Progenitor cell of endocrine pancreas (in vitro differentiated cells): ENCODE results near the gene SS18L1. TPM values are rescaled to one million over a fixed set of nuclear protein-coding genes. Genes with fewer than 3 reads are reported as not detected.

Source experiments
- DNase-seq: peaks from one replicate; pipeline ENCODE4 v3.0.0; 2021; ENCODE audit warnings: low spot score; ENCODE audit not compliant: unreplicated experiment
- H3K27ac Mint-ChIP-seq: 2 replicates; pipeline ENCODE4 v1.8.0; 2021; ENCODE audit warnings: mild to moderate bottlenecking, moderate library complexity, mixed read lengths
- H3K27me3 Mint-ChIP-seq: 2 replicates; pipeline ENCODE4 v1.8.0; 2021; ENCODE audit warnings: mixed read lengths
- H3K36me3 Mint-ChIP-seq: 2 replicates; pipeline ENCODE4 v1.8.0; 2022; ENCODE audit warnings: mixed read lengths; ENCODE audit not compliant: insufficient read depth
- H3K4me1 Mint-ChIP-seq: 2 replicates; pipeline ENCODE4 v1.8.0; 2021; ENCODE audit warnings: low read depth, mixed read lengths
- H3K4me3 Mint-ChIP-seq: 2 replicates; pipeline ENCODE4 v1.8.0; 2021; ENCODE audit warnings: low read depth, mild to moderate bottlenecking, moderate library complexity, mixed read lengths
- H3K9me3 Mint-ChIP-seq: 2 replicates; pipeline ENCODE4 v1.8.0; 2021; ENCODE audit warnings: low read depth, mixed read lengths
- total RNA-seq: library from RNA; stranded (reverse); gene quantifications from 2 replicates; pipeline ENCODE4 v1.2.1, GENCODE V29; 2021
- TF ChIP-seq, protein P1 (sequence below): fragments of 200-600 bp; sonication (generic); IDR thresholded peaks from one replicate; pipeline ENCODE4 v1.5.0; 2021; ENCODE audit warnings: antibody characterized with exemption, mild to moderate bottlenecking; ENCODE audit not compliant: unreplicated experiment

Gene SS18L1
- total RNA-seq, 1 donor from 2014 or later = 29.8 TPM

DNA sequence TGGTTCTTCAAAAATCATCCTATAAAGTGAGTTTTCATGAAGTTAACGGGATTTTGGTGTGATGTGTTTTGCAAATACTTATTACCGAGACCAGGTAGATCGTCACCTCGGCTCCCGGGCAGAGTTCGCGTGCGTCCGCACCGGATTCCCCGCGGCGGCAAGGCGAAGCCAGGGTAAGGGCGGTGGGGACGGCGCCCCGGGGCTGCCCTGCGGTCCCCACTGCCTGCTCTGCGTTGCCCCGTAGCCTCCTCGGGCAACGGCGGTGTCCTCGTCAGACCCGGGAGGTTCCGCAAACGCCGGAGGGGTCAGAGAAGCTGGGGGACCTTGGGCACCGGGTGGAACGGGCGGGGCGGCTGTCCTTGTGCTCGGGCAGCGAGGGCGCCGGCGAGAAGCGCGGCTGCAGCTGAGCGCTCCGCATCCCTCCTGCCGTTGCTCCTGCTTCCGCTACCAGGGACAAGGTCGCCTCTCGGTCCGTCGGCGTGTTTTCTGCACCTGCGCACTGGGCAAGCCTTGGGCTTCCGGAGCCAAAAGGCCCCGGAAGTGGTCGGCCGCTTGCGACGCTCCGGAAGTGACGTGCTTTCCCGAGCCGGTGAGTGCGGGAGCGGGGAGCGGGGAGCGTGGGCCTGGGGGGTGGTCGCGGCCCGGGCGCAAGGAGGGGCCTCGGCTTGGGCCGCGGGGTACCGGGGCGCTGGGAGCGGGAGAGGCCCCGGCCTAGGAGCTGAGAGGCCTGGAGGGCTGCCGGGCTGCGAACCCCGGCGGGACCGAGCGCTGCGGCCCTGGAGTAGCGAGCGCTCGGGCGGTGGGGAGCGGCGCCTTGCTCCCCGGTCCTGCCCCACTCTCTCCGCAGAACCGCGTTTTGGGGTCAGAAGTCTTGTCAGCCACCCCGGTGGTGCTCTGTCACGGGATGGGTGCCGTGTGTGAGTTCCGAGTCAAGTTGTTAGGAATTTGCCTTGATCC, 39.2 kb downstream of the SS18L1 start, which contains the start of gene MTG2:
TSS of gene MTG2 (plus strand) at position 560 of the 957 bp plus-strand sequence. CDS start 10,393 bp downstream, outside the sequence.
- TF ChIP-seq, protein P1, sequence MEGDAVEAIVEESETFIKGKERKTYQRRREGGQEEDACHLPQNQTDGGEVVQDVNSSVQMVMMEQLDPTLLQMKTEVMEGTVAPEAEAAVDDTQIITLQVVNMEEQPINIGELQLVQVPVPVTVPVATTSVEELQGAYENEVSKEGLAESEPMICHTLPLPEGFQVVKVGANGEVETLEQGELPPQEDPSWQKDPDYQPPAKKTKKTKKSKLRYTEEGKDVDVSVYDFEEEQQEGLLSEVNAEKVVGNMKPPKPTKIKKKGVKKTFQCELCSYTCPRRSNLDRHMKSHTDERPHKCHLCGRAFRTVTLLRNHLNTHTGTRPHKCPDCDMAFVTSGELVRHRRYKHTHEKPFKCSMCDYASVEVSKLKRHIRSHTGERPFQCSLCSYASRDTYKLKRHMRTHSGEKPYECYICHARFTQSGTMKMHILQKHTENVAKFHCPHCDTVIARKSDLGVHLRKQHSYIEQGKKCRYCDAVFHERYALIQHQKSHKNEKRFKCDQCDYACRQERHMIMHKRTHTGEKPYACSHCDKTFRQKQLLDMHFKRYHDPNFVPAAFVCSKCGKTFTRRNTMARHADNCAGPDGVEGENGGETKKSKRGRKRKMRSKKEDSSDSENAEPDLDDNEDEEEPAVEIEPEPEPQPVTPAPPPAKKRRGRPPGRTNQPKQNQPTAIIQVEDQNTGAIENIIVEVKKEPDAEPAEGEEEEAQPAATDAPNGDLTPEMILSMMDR = no peak
- Mint-ChIP-seq H3K27me3 (no peaks in the 10 kb centered on the region), H3K27ac (peak within 1 kb of the TSS; percentile 97), H3K9me3 (no peaks in the 10 kb centered on the region), H3K4me1 (peaks cover 10% of the 10 kb centered on the region), H3K4me3 (peak within 1 kb of the TSS; percentile 85), H3K36me3 (peaks cover 2% of the 10 kb centered on the region)
- DNase-seq = peak; percentile 86

DNA sequence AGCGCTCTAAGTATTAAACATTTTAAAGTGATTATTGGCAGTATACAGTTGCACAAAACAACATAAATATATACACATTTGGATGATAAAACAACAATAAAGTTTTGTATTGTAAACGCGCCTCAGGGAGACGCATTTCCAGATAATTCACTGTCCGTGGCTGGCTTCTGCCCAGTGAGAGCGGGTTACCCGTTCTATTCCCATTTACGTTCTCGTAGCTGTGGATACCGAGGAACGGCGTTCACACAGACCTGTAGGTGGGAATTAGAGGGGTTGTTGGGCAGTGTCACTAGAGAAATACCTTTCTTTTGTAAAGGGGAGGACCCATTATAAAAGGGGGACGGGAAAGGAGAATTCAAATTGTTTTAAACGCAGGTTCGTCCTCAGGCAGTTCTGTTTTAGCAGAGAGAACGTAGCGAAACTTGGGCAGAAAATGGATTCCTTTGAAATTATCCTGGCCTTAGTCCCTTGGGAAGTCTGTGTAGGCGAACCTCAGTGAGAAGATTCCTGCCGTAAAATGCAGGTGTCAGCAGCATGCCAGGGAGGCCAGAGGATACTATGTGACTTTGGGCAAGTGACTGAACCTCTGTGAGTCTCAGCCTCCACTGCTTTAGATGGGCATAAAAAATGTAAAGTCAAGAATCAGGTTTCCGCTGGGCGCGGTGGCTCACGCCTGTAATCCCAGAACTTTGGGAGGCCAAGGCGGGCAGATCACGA, 40.0 kb downstream of the SS18L1 start:
- DNase-seq = no peak
- Mint-ChIP-seq H3K9me3 (no peaks in the 10 kb centered on the region), H3K27ac (peak overlapping the region; percentile 90), H3K36me3 (peaks cover 2% of the 10 kb centered on the region), H3K4me3 (peak overlapping the region; percentile 85), H3K4me1 (peaks cover 10% of the 10 kb centered on the region), H3K27me3 (no peaks in the 10 kb centered on the region)
- TF ChIP-seq, protein P1 = no peak

DNA sequence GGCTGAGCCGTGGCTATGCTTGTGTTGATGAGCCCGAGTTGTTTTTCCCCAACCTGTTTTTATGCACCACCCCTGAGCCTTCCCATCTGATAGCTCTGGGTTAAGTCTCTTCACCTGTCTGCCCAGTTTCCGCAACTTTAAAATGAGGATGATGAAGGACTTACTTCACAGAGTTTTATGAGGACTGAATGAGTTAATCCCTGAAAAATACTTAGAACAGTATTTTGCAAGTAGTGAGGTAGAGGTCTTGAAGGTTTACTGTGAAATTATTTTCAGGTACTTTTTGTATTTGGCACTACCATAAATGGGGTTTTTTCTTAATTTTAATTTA, 42.5 kb downstream of the SS18L1 start:
- Mint-ChIP-seq H3K36me3 (peaks cover 2% of the 10 kb centered on the region), H3K9me3 (no peaks in the 10 kb centered on the region), H3K4me1 (peaks cover 10% of the 10 kb centered on the region), H3K27ac (peak overlapping the region; percentile 63), H3K27me3 (no peaks in the 10 kb centered on the region), H3K4me3 (no peak overlapping the region)
- TF ChIP-seq, protein P1 = no peak
- DNase-seq = no peak

DNA sequence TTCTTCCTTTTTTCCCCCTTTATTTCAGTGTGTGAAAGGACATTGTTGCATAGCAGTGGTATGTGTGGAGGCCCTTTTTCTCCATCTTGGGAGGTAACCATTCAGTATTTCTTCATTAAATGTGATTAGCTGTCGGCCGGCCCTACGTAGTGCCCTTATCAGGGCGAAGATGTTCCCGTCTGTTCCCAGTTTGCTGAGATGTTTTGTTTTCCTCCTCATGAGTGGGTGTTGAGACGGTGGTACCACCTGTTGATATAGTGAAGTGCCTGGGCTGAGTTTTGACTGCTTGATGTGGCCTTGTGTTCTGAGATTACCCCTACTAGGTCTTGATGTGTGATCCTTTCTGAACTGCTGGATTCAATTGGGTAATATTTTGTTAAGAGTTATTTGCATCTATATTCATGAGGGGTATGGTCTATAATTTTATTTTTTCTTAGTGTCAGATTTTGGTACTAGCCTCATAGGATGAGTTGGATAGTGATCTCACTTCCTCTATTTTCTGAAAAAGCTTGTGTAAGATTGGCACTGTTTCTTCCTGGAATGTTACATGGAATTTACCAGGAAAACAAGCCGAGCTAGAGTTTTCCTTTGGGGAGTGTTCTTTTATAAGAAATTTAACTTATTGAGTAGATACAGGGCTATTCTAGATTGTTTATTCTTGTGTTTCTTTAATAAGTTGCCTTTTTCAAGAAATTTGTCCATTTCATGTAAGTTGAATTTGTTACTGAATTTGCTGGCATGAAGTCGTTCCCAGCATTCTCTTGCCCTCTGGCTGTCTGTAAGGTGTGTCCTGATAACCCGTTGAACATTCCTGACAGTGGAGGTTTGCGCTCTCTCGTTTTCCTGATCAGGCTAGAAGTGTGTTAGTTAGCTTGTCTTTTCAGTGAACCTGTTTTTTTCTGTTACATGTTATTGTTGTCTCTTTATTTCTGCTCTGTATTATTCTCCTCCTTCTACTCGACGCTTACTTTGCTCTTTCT, 43.6 kb downstream of the SS18L1 start:
- Mint-ChIP-seq H3K36me3 (peaks cover 2% of the 10 kb centered on the region), H3K4me1 (peaks cover 7% of the 10 kb centered on the region), H3K4me3 (no peak overlapping the region), H3K9me3 (no peaks in the 10 kb centered on the region), H3K27me3 (no peaks in the 10 kb centered on the region), H3K27ac (no peak overlapping the region)
- no peak for DNase-seq
- TF ChIP-seq, protein P1 = no peak
